Measurements from ENCODE around the gene FBXL4. TPM values are rescaled to one million over a fixed set of nuclear protein-coding genes. Genes with fewer than 3 reads are reported as not detected.

Gene FBXL4
- total RNA-seq, 6 donors from 2014 or later, result 6.3 to 25.9 (median 14.4) TPM

GRCh38 chr6:98871057-98871456, 76.7 kb downstream of the FBXL4 start:
- no peaks in the 10 kb centered on the region for H3K9me3 ChIP-seq
- H3K36me3 ChIP-seq, result peaks cover 0 to 13% (median 1%) of the 10 kb centered on the region in 4 donors
- H3K4me3 ChIP-seq, result no peak overlapping the region
- DNase-seq (no peak), ATAC-seq (ENCODE audit: low FRiP score in 2 of 2) (no peak)
- no peaks in the 10 kb centered on the region for H3K27me3 ChIP-seq
- WGBS, 2 donors, result 65 to 91% methylated on average over 3 of the region's 3 CpGs
- H3K4me1 ChIP-seq, result no peaks in the 10 kb centered on the region
- H3K27ac ChIP-seq, result no peak overlapping the region
- TF ChIP-seq POLR2AphosphoS5 (IDR thresholded peaks at IDR 0.05) (no peak), POLR2A (IDR thresholded peaks at IDR 0.05) (no peak), CTCF (IDR thresholded peaks at IDR 0.05) (no peak), EP300 (IDR thresholded peaks at IDR 0.05) (no peak)

- Histone ChIP-seq H3K27ac (no peak overlapping the region), H3K9me3 (no peaks in the 10 kb centered on the region), H3K4me1 (no peaks in the 10 kb centered on the region), H3K4me3 (no peak overlapping the region), H3K36me3 (peaks cover 0 to 2% (median 0%) of the 10 kb centered on the region in 4 donors), H3K27me3 (no peaks in the 10 kb centered on the region)
- TF ChIP-seq EP300 (IDR thresholded peaks at IDR 0.05), result no peak
- no peak for TF ChIP-seq CTCF (IDR thresholded peaks at IDR 0.05)
- no peak for TF ChIP-seq POLR2A (IDR thresholded peaks at IDR 0.05)
- TF ChIP-seq POLR2AphosphoS5 (IDR thresholded peaks at IDR 0.05), result no peak
- ATAC-seq (ENCODE audit: low FRiP score in 2 of 2) (no peak), DNase-seq (no peak)
- 99% methylated on average over 6 of the region's 6 CpGs for whole genome bisulfite sequencing, 2 donors
These were observed 83.2 kb downstream of the FBXL4 start for GRCh38 chr6:98864497-98864896.

GRCh38 chr6:98848539-98849242, 99.1 kb downstream of the FBXL4 start:
- no peak for DNase-seq
- no peak for ATAC-seq (ENCODE audit: low FRiP score in 2 of 2)
- Histone ChIP-seq H3K9me3 (no peaks in the 10 kb centered on the region), H3K4me3 (peak overlapping the region in 1 of 4 donors; percentile 23), H3K4me1 (peaks cover 19 to 36% (median 28%) of the 10 kb centered on the region in 4 donors), H3K36me3 (no peaks in the 10 kb centered on the region), H3K27me3 (peaks cover 0 to 45% (median 27%) of the 10 kb centered on the region in 4 donors), H3K27ac (no peak overlapping the region)
- 47 to 57% methylated on average over 15 to 17 of the region's 18 CpGs for WGBS, 2 donors
- TF ChIP-seq POLR2A (IDR thresholded peaks at IDR 0.05) (no peak), CTCF (IDR thresholded peaks at IDR 0.05) (no peak), EP300 (IDR thresholded peaks at IDR 0.05) (no peak), POLR2AphosphoS5 (IDR thresholded peaks at IDR 0.05) (no peak)

- H3K4me3 ChIP-seq, result peak overlapping the region in 2 of 4 donors; percentile 7 to 23
These were observed 99.8 kb downstream of the FBXL4 start for GRCh38 chr6:98847779-98848538.

More at GRCh38 chr6:98847779-98848538, 99.8 kb downstream of the FBXL4 start:
- WGBS, 2 donors, result 6 to 25% methylated on average over 2 to 19 of the region's 51 CpGs
- Histone ChIP-seq H3K27me3 (peaks cover 0 to 53% (median 33%) of the 10 kb centered on the region in 4 donors), H3K27ac (no peak overlapping the region), H3K36me3 (no peaks in the 10 kb centered on the region), H3K4me1 (peaks cover 22 to 44% (median 32%) of the 10 kb centered on the region in 4 donors), H3K9me3 (no peaks in the 10 kb centered on the region)
- peak in 1 of 2 donors; percentile 80 for DNase-seq
- TF ChIP-seq POLR2AphosphoS5 (IDR thresholded peaks at IDR 0.05) (no peak), EP300 (IDR thresholded peaks at IDR 0.05) (no peak), POLR2A (IDR thresholded peaks at IDR 0.05) (no peak), CTCF (IDR thresholded peaks at IDR 0.05) (no peak)
- peak; percentile 30 to 58 for ATAC-seq (ENCODE audit: low FRiP score in 2 of 2)
